K562 (cell line): ENCODE results near the gene TUSC7. TPM values are rescaled to one million over a fixed set of nuclear protein-coding genes. Genes with fewer than 3 reads are reported as not detected.

Experiments used
- ATAC-seq: fragments of 200-7000 bp; cut with Tn5 transposase; 3 replicates; pipeline ENCODE4 v1.9.1; 2020; ENCODE audit warnings: moderate library complexity
- BruUV-seq: library from RNA; stranded (reverse); fragments of 400-500 nt; replicated peaks from 2 replicates; lab custom pipeline; 2021; lab: Mats Ljungman, UMichigan
- CTCF ChIA-PET: fragments of 300-600 bp; formaldehyde crosslinking; extraction: SDS; loops from one replicate; lab custom pipeline; 2021; ENCODE audit warnings: low intra/inter-chr PET ratio; lab: Yijun Ruan, JAX
- POLR2A ChIA-PET: fragments of 300-600, 350-650 bp; sonication (Branson Sonifier 250); formaldehyde crosslinking; extraction: SDS; loops from one replicate; lab custom pipeline; 2021; ENCODE audit warnings: antibody characterized with exemption, inconsistent platforms; lab: Yijun Ruan, JAX
- DNase-seq, 4 experiments: peaks; one replicate each; pipeline versions ENCODE4 v3.0.0 to v3.0.0-alpha.2; 2011 to 2018; ENCODE audit warnings: low spot score in 3 of 4, mixed read lengths in 3 of 4; ENCODE audit errors: extremely low read depth in 1 of 4
- FAIRE-seq: peaks from 2 replicates; lab custom pipeline; 2011; peaks lifted over from hg19 to GRCh38; lab: Jason Lieb, UNC
- H2AFZ ChIP-seq: 2 replicates; pipeline ENCODE4 v1.6.0; 2011; ENCODE audit warnings: low read depth, low read length, control low read depth, inconsistent platforms
- H3K27ac ChIP-seq: fragments of 200-600 bp; 3 replicates; pipeline ENCODE4 v1.8.0; 2011; ENCODE audit warnings: low read depth, mild to moderate bottlenecking, control low read depth, inconsistent platforms, low read length, moderate library complexity, mixed read lengths; ENCODE audit errors: extremely low read depth
- H3K27me3 ChIP-seq, 2 experiments: fragments of 300-600 bp in 1 of 2; 2 replicates in 1 of 2; 3 replicates in 1 of 2; pipeline versions ENCODE4 v1.6.0 to v1.8.0; 2011; ENCODE audit warnings: inconsistent platforms in 2 of 2, low read length in 2 of 2, mild to moderate bottlenecking in 1 of 2, mixed read lengths in 1 of 2, moderate library complexity in 1 of 2; ENCODE audit not compliant: control insufficient read depth in 2 of 2, insufficient read depth in 2 of 2
- H3K36me3 ChIP-seq: fragments of 300-600 bp; 3 replicates; pipeline ENCODE4 v1.8.0; 2011; ENCODE audit warnings: mild to moderate bottlenecking, low read length, inconsistent platforms; ENCODE audit not compliant: control insufficient read depth, insufficient read depth
- H3K4me1 ChIP-seq, 2 experiments: fragments of 200-600 bp in 1 of 2; replicated peaks in 1 of 2; 2 replicates in 1 of 2; 3 replicates in 1 of 2; pipeline versions ENCODE4 v1.5.1 to v1.8.0; 2011; ENCODE audit warnings: inconsistent platforms in 2 of 2, low read length in 2 of 2, mild to moderate bottlenecking in 1 of 2, mixed read lengths in 1 of 2, moderate library complexity in 1 of 2; ENCODE audit not compliant: control insufficient read depth in 2 of 2, insufficient read depth in 2 of 2
- H3K4me2 ChIP-seq: 2 replicates; pipeline ENCODE4 v1.6.1; 2011; ENCODE audit warnings: low read length, control low read depth, inconsistent platforms, mixed read lengths; ENCODE audit not compliant: insufficient read depth
- H3K4me3 ChIP-seq: fragments of 200-600 bp; sonication (generic), shearing (Covaris generic); 2 replicates; pipeline ENCODE4 v1.5.1; 2016; ENCODE audit warnings: control low read depth, inconsistent platforms
- H3K79me2 ChIP-seq: fragments of 200-600 bp; 3 replicates; pipeline ENCODE4 v1.8.0; 2011; ENCODE audit warnings: low read length, inconsistent platforms; ENCODE audit not compliant: control insufficient read depth, insufficient read depth
- H3K9ac ChIP-seq, 2 experiments: 2 replicates each; pipeline versions ENCODE4 v1.6.0 to v1.6.1; 2011; ENCODE audit warnings: low read depth in 2 of 2, low read length in 2 of 2, control low read depth in 1 of 2, inconsistent platforms in 1 of 2, mild to moderate bottlenecking in 1 of 2, mixed read lengths in 1 of 2; ENCODE audit not compliant: insufficient read depth in 1 of 2
- H3K9me1 ChIP-seq: one replicate; pipeline ENCODE4 v1.6.0; 2011; ENCODE audit warnings: inconsistent platforms, mild to moderate bottlenecking, low read length, moderate library complexity; ENCODE audit not compliant: control insufficient read depth, insufficient read depth
- H3K9me3 ChIP-seq: replicated peaks from 2 replicates; pipeline ENCODE4 v1.5.1; 2011; ENCODE audit warnings: low read depth, low read length, inconsistent platforms; ENCODE audit not compliant: control insufficient read depth, insufficient read depth
- H4K20me1 ChIP-seq: replicated peaks from 2 replicates; pipeline ENCODE4 v1.6.1; 2011; ENCODE audit warnings: low read length, inconsistent platforms, mixed read lengths; ENCODE audit not compliant: control insufficient read depth, insufficient read depth
- AFF1 ChIP-seq, 2 experiments: fragments of 450-650 bp; IDR thresholded peaks; 2 replicates each; pipeline ENCODE4 v1.6.1; 2018; ENCODE audit warnings: mild to moderate bottlenecking in 2 of 2, low read depth in 1 of 2; ENCODE audit not compliant: partially characterized antibody in 2 of 2
- CLOCK ChIP-seq: fragments of 250-450 bp; sonication (Bioruptor Pico); IDR thresholded peaks from 2 replicates; pipeline ENCODE4 v1.4.0; 2020; ENCODE audit warnings: mild to moderate bottlenecking, moderate library complexity, borderline replicate concordance
- EP300 ChIP-seq: IDR thresholded peaks from 2 replicates; pipeline ENCODE4 v1.6.1; 2012; ENCODE audit warnings: low read length, improper control_type of control experiment
- GTF2E2 ChIP-seq: fragments of 200-800 bp; sonication (Bioruptor generic); IDR thresholded peaks from 2 replicates; pipeline ENCODE4 v1.6.1; 2016; ENCODE audit warnings: missing genetic modification characterization, missing compliant biosample characterization
- PREB ChIP-seq: sonication (generic); formaldehyde crosslinking; IDR thresholded peaks from 2 replicates; pipeline ENCODE4 v1.8.1; 2023; ENCODE audit warnings: mild to moderate bottlenecking, missing genetic modification reagents
- SRSF1 ChIP-seq: fragments of 200-400 bp; formaldehyde crosslinking; IDR thresholded peaks from 2 replicates; pipeline ENCODE4 v1.6.1; 2017; ENCODE audit warnings: mild to moderate bottlenecking, low read depth, low read length, moderate library complexity
- ZFP30 ChIP-seq: fragments of 250-450 bp; sonication (Bioruptor Pico); IDR thresholded peaks from 2 replicates; pipeline ENCODE4 v1.8.0; 2022; ENCODE audit warnings: moderate library complexity, mild to moderate bottlenecking, inconsistent platforms, borderline replicate concordance
- ZNF146 ChIP-seq: IDR thresholded peaks from one replicate; pipeline ENCODE4 v1.6.1; 2018; ENCODE audit warnings: missing compliant biosample characterization; ENCODE audit not compliant: unreplicated experiment
- ZNF449 ChIP-seq: fragments of 250-450 bp; sonication (Bioruptor Pico); IDR thresholded peaks from 2 replicates; pipeline ENCODE4 v1.8.0; 2022; ENCODE audit warnings: moderate library complexity, mild to moderate bottlenecking, inconsistent platforms
- ZNF76 ChIP-seq: fragments of 250-450 bp; sonication (Bioruptor Pico); IDR thresholded peaks from 2 replicates; pipeline ENCODE4 v1.4.0; 2020; ENCODE audit warnings: mild to moderate bottlenecking, moderate library complexity, borderline replicate concordance
- WGBS: fragments of 100-300 bp; shearing (Covaris generic); methylation state at CpG from one replicate; pipeline ENCODE4 v1.1.6; 2016; ENCODE audit warnings: low coverage, mixed read lengths; ENCODE audit not compliant: insufficient coverage; ENCODE audit errors: missing lambda C conversion rate; 5-methylcytosine and 5-hydroxymethylcytosine counted together
- in situ Hi-C: fragments of 300-500 bp; cut with MboI; formaldehyde crosslinking; loops from 4 replicates; pipeline ENCODE4 v1.15.0; 2018; ENCODE audit warnings: inconsistent platforms, mixed read lengths
- intact Hi-C: fragments of 100-400 bp; cut with micrococcal nuclease; formaldehyde crosslinking; loops from 2 replicates; pipeline ENCODE4 v1.14.2; 2022
- polyA plus RNA-seq, 8 experiments: library from polyadenylated mRNA; depleted of rRNA in 4 of 8; stranded (reverse) in 5 of 8; unstranded in 3 of 8; fragments of >200 nt; fragmentation: Nextera tagmentation in 2 of 8; fragmentation: Illumina TruSeq in 1 of 8; extraction: Ambion mirVana in 2 of 8; extraction: Trizol in 1 of 8; gene quantifications; 2 replicates each; pipeline versions ENCODE4 v1.2.1 to v1.2.3, GENCODE V29; 2011 to 2014; ENCODE audit warnings: inconsistent platforms in 1 of 8, missing spikeins in 1 of 8
- total RNA-seq, 7 experiments: library from RNA; depleted of rRNA in 6 of 7; stranded (reverse); fragments of >200 nt in 6 of 7; fragmentation: Illumina TruSeq in 2 of 7; extraction: Trizol in 2 of 7; gene quantifications; 2 replicates each; pipeline versions ENCODE4 v1.2.1 to v1.2.3, GENCODE V29; 2011 to 2021; ENCODE audit warnings: low replicate concordance in 1 of 7

Gene TUSC7
- total and polyA plus RNA-seq, 9 of the 15 experiments (the other 6 are each of a cell fraction or from before 2014, with no cell fraction given): not detected

- no peak for ATAC-seq
- no peaks in the 10 kb centered on the region for H3K9me3 ChIP-seq
- H3K27me3 ChIP-seq: no peaks in the 10 kb centered on the region
- no peak overlapping the region for H3K9ac ChIP-seq
- WGBS: 0% methylated on average over 2 of the region's 2 CpGs
- intact Hi-C loops (no loop called here), in situ Hi-C loops (no loop called here)
- H3K36me3 ChIP-seq: no peaks in the 10 kb centered on the region
- H3K9me1 ChIP-seq: no peaks in the 10 kb centered on the region
- no peak for DNase-seq
- no peak for FAIRE-seq
- BruUV-seq: no TSS peak
- no peak for TF ChIP-seq AFF1 (IDR thresholded peaks at IDR 0.05; ENCODE audit: low read depth in 1 of 2, partially characterized antibody in 2 of 2)
- no peak for TF ChIP-seq ZFP30 (CRISPR knock-in tag)
- TF ChIP-seq GTF2E2: no peak
- no peak for TF ChIP-seq ZNF146
- no peak for TF ChIP-seq ZNF449 (CRISPR knock-in tag)
- no peak for TF ChIP-seq CLOCK
- no peak for TF ChIP-seq SRSF1
- no peak for TF ChIP-seq ZNF76 (CRISPR knock-in tag)
- TF ChIP-seq EP300: no peak
- no peak for TF ChIP-seq PREB
- TF ChIP-seq, all 486 proteins: peak for 0
- Histone ChIP-seq H3K4me1 (no peaks in the 10 kb centered on the region), H3K27ac (no peak overlapping the region), H3K79me2 (no peaks in the 10 kb centered on the region), H3K4me2 (no peak overlapping the region), H2AFZ (no peak overlapping the region), H4K20me1 (no peaks in the 10 kb centered on the region), H3K4me3 (no peak overlapping the region)
- ChIA-PET CTCF (no interaction called here), POLR2A (no interaction called here)
Measured at GRCh38 chr3:116691041-116691440, 18.5 kb upstream of the TUSC7 start.
